Measurements from ENCODE around the gene KCTD19.
A peak's percentile ranks its signal among the peaks of the same experiment; 100 is the strongest.

The KCTD19 gene

DNA sequence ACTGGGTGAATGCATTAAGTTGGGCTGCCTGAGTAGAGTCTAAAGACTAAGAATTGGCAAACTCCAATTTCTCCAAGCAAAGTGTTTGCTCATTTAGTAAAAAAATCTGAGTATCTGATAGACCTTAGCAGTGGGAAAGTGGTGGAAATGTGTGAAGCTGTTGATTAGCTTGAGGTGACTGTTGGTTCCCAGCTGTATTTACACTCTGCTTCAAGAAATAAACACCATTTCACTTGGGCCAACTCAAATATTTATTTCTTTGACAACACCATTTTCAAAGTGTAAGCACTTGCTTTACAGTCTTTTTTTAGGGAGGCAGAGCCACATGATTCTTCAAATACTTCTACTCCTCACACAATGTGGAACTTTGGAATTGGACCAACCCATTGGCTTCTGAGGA is 8.7 kb downstream of the KCTD19 start:
- no peak for DNase-seq (ENCODE audit: low read depth)

DNA sequence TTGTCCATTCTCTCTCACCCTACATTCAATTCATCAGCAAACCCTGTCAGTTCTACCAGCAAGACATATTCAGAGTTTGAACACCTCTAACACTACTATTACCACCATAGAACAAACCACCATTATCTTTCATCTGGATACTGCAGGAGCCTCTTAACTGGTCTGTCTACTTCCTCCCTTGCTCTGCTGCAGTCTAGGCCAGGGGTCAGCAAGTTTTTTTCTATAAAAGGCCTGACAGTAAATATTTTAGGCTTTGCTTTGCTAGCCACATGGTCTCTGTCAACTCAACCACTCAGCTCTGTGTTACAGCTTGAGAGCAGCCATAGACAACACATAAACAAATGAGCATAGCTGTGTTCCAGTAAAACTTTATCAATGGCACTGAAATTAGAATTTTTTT is 13.8 kb downstream of the KCTD19 start:
- DNase-seq (ENCODE audit: low read depth), result no peak

DNA sequence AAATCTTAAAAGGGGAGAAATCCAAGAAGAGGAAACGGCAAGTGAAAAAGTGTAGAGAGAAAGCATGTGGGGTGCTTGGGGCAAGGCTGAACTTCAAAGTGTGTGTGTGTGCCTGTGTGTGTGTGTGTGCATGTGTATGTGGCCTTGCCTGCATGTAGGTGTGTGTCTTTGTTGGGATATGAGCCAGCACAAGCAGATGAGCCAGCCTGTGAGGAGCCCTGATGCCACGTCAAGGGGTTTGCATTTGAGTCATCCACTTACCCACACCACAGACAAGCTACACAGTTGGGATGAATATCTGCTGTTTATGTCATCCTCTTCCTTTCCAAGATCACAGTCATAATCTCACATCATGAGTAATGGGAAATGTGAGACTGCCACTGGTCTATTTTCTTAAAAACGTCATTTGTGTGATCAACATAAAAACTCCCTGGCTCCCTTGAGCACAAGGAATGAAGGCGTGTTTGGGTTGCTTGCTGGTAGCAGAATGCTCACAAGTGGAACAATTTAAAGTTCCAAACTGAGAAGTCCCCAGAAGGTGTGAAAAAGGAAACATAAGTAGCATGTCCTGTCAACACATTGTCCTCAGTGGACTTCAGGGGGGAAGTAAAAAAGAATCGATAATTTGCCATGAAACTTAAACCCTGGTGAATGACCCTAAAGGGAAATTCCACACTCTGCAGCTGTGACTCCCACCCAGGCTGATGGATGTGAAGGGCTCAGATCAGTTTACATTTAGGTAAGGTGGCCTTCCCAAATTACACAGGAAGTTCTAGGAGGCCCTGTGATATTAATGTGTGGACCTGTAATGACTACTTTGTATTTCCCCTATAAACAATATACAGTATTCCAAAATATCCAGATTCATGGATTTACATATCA is 14.7 kb downstream of the KCTD19 start:
- peak; percentile 100 for DNase-seq (ENCODE audit: low read depth)

DNA sequence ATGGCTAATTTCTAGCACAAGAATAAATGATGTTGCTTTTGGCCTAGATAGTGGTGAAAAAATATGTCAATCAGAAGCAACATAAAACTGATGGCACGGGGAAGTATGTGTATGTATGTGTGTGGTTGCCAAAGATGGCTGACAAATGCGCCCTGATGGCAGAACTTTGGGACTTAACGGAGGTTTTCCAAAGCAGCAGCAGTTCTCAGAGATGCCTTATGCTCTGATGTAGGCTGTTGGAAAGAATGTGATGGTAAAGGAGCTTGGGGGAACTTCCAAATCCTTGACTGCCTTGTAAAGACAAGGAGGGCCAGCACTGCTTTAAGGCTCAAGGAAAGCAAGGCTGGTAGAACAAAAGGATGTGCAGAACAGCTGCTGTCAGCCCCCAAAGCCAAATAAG is 16.0 kb downstream of the KCTD19 start:
- no peak for DNase-seq (ENCODE audit: low read depth)

DNA sequence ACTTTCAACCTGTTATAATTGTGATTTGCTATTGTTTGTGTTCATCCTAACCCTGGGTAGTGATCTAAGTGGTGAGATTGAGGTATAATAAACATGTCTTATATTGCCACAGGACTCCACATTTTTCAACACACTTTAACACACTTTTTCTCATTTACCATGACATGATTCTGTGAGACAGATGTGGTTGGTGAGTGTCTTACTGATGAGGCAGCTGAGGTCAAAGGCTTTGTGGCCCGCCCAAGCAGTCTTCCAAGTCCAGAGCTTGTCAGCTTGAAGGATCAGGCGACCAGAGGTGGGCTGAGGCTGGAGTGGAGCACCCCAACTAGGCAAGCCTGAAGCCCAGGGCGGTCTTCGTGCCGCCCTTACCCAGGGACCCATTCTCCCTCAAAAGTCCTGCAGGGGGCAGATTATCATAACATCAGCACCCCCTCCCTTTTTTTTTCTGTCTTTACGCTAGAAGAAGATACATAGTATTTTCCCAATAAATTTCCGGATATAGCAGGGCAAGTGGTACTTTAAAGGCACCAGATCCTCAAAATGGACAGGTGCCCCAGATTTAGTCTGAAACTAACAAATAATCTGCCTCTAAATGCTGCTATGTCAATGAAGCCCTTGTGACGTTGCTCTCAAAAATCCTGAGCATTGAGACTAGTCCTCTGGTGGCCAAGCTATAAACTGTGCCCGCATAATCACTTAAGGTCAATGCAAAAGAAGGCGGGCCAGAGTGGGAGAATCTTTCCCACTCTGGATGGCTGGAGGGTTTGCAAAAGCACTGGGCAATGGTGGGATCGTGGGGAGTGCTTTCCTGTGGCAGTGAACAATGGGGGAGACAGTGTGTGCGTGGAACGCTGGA is 21.1 kb downstream of the KCTD19 start:
- DNase-seq (ENCODE audit: low read depth), result no peak

DNA sequence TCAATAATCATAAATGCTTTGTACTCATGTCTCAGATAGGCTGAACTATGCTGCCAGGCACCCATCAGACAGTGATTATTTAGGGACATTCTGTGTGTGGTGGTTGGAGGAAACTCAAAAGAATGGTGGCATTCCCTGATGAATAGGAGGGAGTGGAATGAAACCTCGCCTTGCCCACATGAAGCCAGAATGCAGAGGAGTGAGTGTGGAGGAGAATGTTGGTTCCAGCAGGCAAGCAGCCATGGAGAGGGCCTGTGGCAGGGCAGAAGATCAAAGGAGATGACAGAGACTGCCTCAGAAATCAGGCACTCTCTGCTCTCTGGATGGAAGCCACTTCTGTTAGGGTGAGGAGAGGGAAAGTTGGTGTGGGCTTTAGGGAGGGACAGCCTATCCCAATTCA is 22.5 kb downstream of the KCTD19 start:
- no peak for DNase-seq (ENCODE audit: low read depth)

DNA sequence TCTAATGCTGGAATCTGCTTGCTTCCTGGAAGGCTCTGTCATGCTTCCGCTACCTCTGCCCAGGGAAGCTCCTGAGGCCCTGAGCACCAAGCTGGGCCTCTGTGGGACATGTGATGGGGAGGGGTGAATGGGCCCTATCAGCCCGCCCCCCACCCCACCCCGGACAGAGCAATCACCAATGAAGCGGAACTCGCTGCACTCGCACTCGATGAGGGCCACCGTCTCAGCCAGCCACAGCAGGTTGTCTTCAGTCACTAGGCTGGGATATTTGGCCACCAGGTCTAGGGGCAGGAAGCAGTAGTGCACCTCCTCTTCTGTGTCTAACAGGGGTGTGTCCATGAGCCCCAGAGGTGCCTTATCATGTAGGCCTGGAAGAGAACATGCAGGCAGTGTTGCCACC is 23.6 kb downstream of the KCTD19 start:
- no peak for DNase-seq (ENCODE audit: low read depth)

DNA sequence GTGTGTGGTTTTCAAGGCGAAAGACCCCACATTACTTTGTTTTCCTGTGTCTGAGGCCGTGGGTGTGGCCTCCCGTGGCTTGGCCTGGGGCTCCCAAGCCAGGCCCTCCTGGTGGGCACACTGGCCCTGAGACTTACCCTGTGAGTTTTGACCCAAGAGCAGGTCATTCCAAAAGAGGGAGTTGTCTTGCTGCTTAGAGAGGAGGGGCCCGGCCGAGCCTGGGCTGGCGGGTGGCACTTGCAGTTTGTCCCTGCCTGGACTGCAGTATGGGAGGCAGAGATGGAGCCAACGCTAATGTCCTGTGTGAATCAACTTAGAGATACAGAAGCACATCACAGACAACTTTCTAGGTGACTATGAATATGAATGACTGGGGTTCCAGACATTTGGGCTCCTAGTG is 24.5 kb downstream of the KCTD19 start:
- no peak for DNase-seq (ENCODE audit: low read depth)

GRCh38 chr16:67301080-67301782 is 25.3 kb downstream of the KCTD19 start:
- no peak for DNase-seq (ENCODE audit: low read depth)

GRCh38 chr16:67299269-67299668 is 27.3 kb downstream of the KCTD19 start:
- DNase-seq (ENCODE audit: low read depth), result no peak

DNA sequence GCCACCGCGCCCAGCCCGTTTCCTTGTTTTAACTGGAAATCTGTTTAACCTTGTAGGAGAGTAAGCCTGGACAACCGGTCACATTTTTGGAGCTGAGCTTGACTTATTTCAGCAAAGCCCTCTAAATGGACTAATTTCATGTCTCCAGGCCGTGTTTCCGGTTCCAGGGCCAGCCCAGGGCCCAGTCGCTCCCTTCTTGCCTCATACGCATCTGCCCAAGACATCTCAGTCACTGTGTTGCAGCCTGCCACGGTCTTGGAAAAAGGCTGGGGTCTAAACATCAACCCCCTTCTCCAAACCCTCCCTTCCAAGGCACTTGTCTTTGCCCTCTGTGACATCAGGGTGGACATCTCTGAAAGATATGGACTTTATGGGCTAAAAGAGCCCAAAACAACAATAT is 28.3 kb downstream of the KCTD19 start:
- no peak for DNase-seq (ENCODE audit: low read depth)

- DNase-seq (ENCODE audit: low read depth), result no peak
Measured at GRCh38 chr16:67296420-67296819, 30.1 kb downstream of the KCTD19 start.

GRCh38 chr16:67294938-67295361 is 31.6 kb downstream of the KCTD19 start:
- no peak for DNase-seq (ENCODE audit: low read depth)

DNA sequence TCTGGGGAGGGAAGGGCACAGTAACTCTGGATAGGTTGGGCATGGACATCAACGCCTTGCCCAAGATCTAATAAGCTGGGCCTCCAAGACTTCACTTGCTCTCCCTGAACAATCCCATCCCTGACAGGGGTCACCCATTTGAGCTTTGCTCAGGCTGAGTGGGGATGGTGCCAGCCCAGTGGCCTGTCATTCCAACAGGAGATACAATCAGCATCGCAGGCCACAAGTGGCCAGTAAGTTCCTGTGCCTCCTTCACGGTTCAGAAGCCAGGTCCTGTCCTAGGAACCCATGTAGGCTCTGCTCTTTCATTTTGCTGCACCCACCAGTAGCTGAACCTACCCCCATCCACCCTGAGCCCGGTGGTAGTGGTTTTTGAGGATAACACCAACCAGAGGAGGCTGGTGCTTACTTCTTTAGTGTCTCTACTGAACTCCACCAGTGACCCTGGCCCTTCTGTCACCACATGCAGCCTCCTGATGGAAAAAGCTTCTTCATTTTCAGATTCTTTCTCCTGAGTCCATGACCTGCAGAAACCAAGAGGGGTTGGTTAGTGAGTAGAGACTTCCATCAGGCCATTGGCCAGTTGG is 32.3 kb downstream of the KCTD19 start:
- no peak for DNase-seq (ENCODE audit: low read depth)

GRCh38 chr16:67291461-67291860 is 35.1 kb downstream of the KCTD19 start:
- DNase-seq (ENCODE audit: low read depth), result no peak

DNA sequence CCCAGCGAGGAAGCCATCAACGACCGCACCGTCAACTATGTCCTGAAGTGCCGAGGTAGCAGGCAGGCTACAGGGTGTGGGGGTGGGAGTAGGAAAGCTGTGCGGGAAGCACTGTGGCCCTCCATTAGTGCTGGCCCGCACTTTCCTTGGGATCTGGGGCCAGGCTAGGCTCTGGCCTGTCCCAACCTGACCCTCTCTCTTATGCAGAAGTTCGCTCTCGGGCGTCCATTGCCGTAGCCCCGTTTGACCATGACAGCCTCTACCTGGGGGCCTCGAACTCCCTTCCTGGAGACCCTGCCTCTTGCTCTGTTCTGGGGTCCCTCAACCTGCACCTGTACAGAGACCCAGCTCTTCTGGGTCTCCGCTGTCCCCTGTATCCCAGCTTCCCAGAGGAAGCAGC is 38.6 kb downstream of the KCTD19 start:
- DNase-seq (ENCODE audit: low read depth), result no peak

DNA sequence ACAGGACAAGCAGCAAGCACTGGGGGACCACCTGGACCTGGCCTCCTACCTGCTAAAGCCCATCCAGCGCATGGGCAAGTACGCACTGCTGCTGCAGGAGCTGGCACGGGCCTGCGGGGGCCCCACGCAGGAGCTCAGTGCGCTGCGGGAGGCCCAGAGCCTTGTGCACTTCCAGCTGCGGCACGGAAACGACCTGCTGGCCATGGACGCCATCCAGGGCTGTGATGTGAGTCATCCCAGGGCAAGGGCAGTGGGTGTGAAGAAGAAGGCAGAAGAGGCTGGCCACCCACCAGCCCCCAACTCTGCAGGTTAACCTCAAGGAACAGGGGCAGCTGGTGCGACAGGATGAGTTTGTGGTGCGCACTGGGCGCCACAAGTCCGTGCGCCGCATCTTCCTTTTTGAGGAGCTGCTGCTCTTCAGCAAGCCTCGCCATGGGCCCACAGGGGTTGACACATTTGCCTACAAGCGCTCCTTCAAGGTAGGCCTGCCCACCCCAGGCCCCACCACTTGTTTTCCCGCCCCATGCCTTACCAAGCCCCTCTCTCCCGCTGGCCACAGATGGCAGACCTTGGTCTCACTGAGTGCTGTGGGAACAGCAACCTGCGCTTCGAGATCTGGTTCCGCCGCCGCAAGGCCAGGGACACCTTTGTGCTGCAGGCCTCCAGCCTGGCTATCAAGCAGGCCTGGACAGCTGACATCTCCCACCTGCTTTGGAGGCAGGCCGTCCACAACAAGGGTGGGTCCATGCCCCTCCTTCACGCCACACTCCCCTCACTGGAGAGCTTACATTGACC is 39.9 kb downstream of the KCTD19 start:
- no peak for DNase-seq (ENCODE audit: low read depth)

DNA sequence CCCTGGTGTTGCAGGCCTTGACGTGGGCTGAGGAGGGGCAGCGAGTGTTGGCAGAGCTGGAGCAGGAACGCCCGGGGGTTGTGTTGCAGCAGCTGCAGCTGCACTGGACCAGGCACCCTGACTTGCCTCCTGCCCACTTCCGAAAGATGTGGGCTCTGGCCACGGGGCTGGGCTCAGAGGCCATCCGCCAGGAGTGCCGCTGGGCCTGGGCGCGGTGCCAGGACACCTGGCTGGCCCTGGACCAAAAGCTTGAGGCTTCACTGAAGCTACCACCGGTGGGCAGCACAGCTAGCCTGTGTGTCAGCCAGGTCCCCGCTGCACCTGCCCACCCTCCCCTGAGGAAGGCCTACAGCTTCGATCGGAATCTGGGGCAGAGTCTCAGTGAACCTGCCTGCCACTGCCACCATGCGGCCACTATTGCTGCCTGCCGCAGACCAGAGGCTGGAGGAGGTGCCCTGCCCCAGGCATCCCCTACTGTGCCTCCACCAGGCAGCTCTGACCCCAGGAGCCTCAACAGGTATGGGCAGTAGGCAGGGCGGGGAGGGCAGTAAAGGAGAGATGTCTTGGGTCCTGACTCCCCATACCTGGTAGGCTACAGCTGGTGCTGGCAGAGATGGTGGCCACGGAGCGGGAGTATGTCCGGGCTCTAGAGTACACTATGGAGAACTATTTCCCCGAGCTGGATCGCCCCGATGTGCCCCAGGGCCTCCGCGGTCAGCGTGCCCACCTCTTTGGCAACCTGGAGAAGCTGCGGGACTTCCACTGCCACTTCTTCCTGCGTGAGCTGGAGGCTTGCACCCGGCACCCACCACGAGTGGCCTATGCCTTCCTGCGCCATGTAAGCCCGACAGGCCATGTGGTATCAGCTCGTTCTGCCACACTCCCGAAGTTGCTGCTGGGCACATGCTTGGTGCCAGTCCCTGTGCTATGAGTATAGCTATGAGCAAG is 41.6 kb downstream of the KCTD19 start:
- DNase-seq (ENCODE audit: low read depth), result no peak

GRCh38 chr16:67283826-67284555 is 42.5 kb downstream of the KCTD19 start:
- no peak for DNase-seq (ENCODE audit: low read depth)
